Gastrocnemius medialis (tissue), 4 donors: ENCODE measurements around the gene FOXRED2.

Source experiments
- POLR2A ChIP-seq, 2 donors: fragments of 450-650 bp; IDR thresholded peaks; one replicate each; pipeline ENCODE4 v1.6.1; 2017; ENCODE audit warnings: antibody characterized with exemption in 2 of 2, mild to moderate bottlenecking in 2 of 2, moderate library complexity in 2 of 2
- TF ChIP-seq, protein P1 (sequence below), 5 experiments: fragments of 450-650 bp in 3 of 5; fragments of 200-600 bp in 2 of 5; sonication (generic) in 2 of 5; IDR thresholded peaks in 4 of 5; conservative IDR thresholded peaks in 1 of 5; 1 replicate in 4 of 5; 2 replicates in 1 of 5; pipeline ENCODE4 v1.5.1; 2016 to 2019; ENCODE audit warnings: antibody characterized with exemption in 5 of 5, mild to moderate bottlenecking in 3 of 5, moderate library complexity in 3 of 5

DNA sequence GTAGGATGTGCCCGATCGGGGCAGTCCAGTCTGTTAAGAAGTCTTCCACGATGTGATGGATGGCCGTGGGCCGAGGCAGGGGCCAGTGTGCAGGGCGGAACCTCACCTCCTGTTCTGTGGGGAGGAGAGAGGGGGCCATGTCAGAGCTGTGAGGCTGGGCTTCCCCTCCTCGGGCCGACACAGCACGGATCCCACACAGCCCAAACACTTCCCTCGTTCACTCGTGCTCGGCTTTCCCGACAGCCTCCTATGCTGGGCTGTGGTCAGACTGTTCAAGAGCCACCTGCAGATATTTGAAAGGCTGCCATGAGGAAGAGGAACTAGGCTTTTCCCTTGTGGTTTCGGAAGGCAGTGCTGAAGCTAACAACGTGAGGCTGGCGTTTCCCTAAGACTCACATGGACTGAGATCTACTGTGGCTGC is 13.1 kb downstream of the FOXRED2 start:
- TF ChIP-seq, protein P1, sequence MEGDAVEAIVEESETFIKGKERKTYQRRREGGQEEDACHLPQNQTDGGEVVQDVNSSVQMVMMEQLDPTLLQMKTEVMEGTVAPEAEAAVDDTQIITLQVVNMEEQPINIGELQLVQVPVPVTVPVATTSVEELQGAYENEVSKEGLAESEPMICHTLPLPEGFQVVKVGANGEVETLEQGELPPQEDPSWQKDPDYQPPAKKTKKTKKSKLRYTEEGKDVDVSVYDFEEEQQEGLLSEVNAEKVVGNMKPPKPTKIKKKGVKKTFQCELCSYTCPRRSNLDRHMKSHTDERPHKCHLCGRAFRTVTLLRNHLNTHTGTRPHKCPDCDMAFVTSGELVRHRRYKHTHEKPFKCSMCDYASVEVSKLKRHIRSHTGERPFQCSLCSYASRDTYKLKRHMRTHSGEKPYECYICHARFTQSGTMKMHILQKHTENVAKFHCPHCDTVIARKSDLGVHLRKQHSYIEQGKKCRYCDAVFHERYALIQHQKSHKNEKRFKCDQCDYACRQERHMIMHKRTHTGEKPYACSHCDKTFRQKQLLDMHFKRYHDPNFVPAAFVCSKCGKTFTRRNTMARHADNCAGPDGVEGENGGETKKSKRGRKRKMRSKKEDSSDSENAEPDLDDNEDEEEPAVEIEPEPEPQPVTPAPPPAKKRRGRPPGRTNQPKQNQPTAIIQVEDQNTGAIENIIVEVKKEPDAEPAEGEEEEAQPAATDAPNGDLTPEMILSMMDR (IDR thresholded peaks at IDR 0.05 in 4 of 5, conservative IDR thresholded peaks at IDR 0.05 in 1 of 5): no peak
- no peak for TF ChIP-seq POLR2A (IDR thresholded peaks at IDR 0.05)
